Measurements from ENCODE around the gene DACT2.

DNA sequence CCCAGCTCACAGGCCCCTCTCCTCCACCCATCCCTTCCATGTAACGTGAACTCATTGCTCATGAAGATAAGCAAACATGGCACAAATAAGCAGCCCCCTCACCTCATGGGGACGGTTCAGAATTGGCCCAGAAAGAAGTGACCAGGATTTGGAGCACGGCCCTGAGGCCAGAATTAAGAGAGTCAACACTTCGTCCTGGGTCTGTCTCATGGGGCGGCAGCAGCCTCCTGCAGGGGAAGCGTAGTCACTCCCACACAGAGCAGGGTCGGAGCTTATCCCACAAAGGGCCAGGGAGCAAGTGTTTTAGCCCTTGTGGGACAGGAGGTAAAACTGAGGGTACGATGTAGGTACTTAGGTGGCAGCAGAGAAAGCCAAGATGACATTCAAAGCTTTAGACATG is 28.6 kb upstream of the DACT2 start:
- TF ChIP-seq EZH2phosphoT487 (IDR thresholded peaks at IDR 0.05; ENCODE audit: insufficient read depth, low read depth) (no peak), EZH2 (IDR thresholded peaks at IDR 0.05; ENCODE audit: insufficient read depth, poor library complexity, severe bottlenecking) (no peak)

Measured in GM23248 (cell line).